Upper lobe of left lung (tissue), 6 donors: Measurements from ENCODE around the gene CEP192. TPM values are rescaled to one million over a fixed set of nuclear protein-coding genes. Genes with fewer than 3 reads are reported as not detected.
A peak's percentile ranks its signal among the peaks of the same experiment; 100 is the strongest.
"Not testable (repeated sequence)": the region's sequence is repeated elsewhere in the genome, so short reads cannot be mapped to it uniquely, and the experiment has no call there.

Source experiments
- ATAC-seq, 2 donors: fragments of 200-7000 bp; cut with Tn5 transposase; one replicate each; pipeline ENCODE4 v1.9.1; 2022; ENCODE audit warnings: mild to moderate bottlenecking in 2 of 2, moderate library complexity in 2 of 2; ENCODE audit not compliant: low FRiP score in 2 of 2
- DNase-seq, 2 donors: peaks; one replicate each; pipeline ENCODE4 v3.0.0-alpha.2; 2019 to 2020
- H3K27ac ChIP-seq, 4 donors: fragments of 200-600 bp; sonication (generic); one replicate each; pipeline ENCODE4 v1.5.1; 2016 to 2019
- H3K27me3 ChIP-seq, 4 donors: fragments of 200-600 bp; sonication (generic); one replicate each; pipeline ENCODE4 v1.5.1; 2017 to 2019
- H3K36me3 ChIP-seq, 4 donors: fragments of 200-600 bp; sonication (generic); one replicate each; pipeline ENCODE4 v1.5.1; 2016 to 2019
- H3K4me1 ChIP-seq, 4 donors: fragments of 200-600 bp; sonication (generic); one replicate each; pipeline ENCODE4 v1.5.1; 2018 to 2019
- H3K4me3 ChIP-seq, 4 donors: fragments of 200-600 bp; sonication (generic); one replicate each; pipeline ENCODE4 v1.5.1; 2017 to 2019; ENCODE audit warnings: mild to moderate bottlenecking in 2 of 4, moderate library complexity in 1 of 4
- H3K9me3 ChIP-seq, 4 donors: fragments of 200-600 bp; sonication (generic); one replicate each; pipeline ENCODE4 v1.5.1; 2018 to 2019
- CTCF ChIP-seq, 6 experiments: fragments of 450-650 bp in 4 of 6; fragments of 200-600 bp in 2 of 6; sonication (generic) in 2 of 6; IDR thresholded peaks; one replicate each; pipeline ENCODE4 v1.5.1; 2016 to 2019; ENCODE audit warnings: antibody characterized with exemption in 6 of 6
- EP300 ChIP-seq, 4 donors: sonication (generic); formaldehyde crosslinking; IDR thresholded peaks; one replicate each; pipeline ENCODE4 v1.5.1; 2017; ENCODE audit warnings: antibody characterized with exemption in 4 of 4, control low read depth in 2 of 4
- POLR2A ChIP-seq, 4 donors: fragments of 450-650 bp; IDR thresholded peaks; one replicate each; pipeline ENCODE4 v1.5.1; 2016 to 2017; ENCODE audit warnings: antibody characterized with exemption in 4 of 4, mild to moderate bottlenecking in 2 of 4
- POLR2AphosphoS5 ChIP-seq, 2 donors: sonication (generic); formaldehyde crosslinking; IDR thresholded peaks; one replicate each; pipeline ENCODE4 v1.5.1; 2017; ENCODE audit warnings: antibody characterized with exemption in 2 of 2
- WGBS, 2 donors: methylation state at CpG; one replicate each; pipeline ENCODE4 v1.1.5; 2017 to 2018; 5-methylcytosine and 5-hydroxymethylcytosine counted together
- total RNA-seq, 6 donors: library from RNA; depleted of rRNA in 4 of 6; stranded (reverse); fragments of >200 nt in 4 of 6; gene quantifications; one replicate each; pipeline versions ENCODE4 v1.1.0 to v1.2.1, GENCODE V29; 2016 to 2021
- donor health status: DM: no; HTN: no; CAD: no; lungs with moderate emphysema.
- donor health status: DM: no; HTN: yes; CAD: no; lungs with severe emphysema.

CEP192 gene
- total RNA-seq, 6 donors from 2014 or later: 14.3 to 41.3 (median 22.5) TPM

- no peak for TF ChIP-seq POLR2A (IDR thresholded peaks at IDR 0.05)
- no peak for TF ChIP-seq POLR2AphosphoS5 (IDR thresholded peaks at IDR 0.05)
- no peak for TF ChIP-seq CTCF (IDR thresholded peaks at IDR 0.05)
- no peak for TF ChIP-seq EP300 (IDR thresholded peaks at IDR 0.05)
- Histone ChIP-seq H3K4me1 (peaks cover 0 to 6% (median 0%) of the 10 kb centered on the region in 4 donors), H3K4me3 (no peak overlapping the region), H3K27ac (no peak overlapping the region), H3K36me3 (peaks cover 8 to 60% (median 27%) of the 10 kb centered on the region in 4 donors), H3K9me3 (no peaks in the 10 kb centered on the region), H3K27me3 (no peaks in the 10 kb centered on the region)
- 77 to 84% methylated on average over 7 to 12 of the region's 12 CpGs for WGBS, 2 donors
- peak; percentile 14 to 68 for ATAC-seq
- no peak for DNase-seq
Observed at GRCh38 chr18:12976305-12976704, 14.9 kb upstream of the CEP192 start.

GRCh38 chr18:12980065-12980464 is 11.1 kb upstream of the CEP192 start:
- H3K4me3 ChIP-seq, H3K27me3 ChIP-seq, DNase-seq, ATAC-seq, H3K9me3 ChIP-seq, H3K27ac ChIP-seq, H3K4me1 ChIP-seq: not testable (repeated sequence)
- H3K36me3 ChIP-seq: peaks cover 6 to 51% (median 16%) of the 10 kb centered on the region in 4 donors
- no CpG with 5 or more reads among the region's 34 CpGs for WGBS, 2 donors

- ATAC-seq: no peak
- Histone ChIP-seq H3K36me3 (peaks cover 0 to 9% (median 0%) of the 10 kb centered on the region in 4 donors), H3K4me1 (peaks cover 13 to 19% (median 17%) of the 10 kb centered on the region in 4 donors), H3K9me3 (no peaks in the 10 kb centered on the region), H3K27me3 (no peaks in the 10 kb centered on the region), H3K4me3 (no peak overlapping the region), H3K27ac (no peak overlapping the region)
- DNase-seq: no peak
- no peak for TF ChIP-seq CTCF (IDR thresholded peaks at IDR 0.05)
- no peak for TF ChIP-seq POLR2AphosphoS5 (IDR thresholded peaks at IDR 0.05)
- no peak for TF ChIP-seq EP300 (IDR thresholded peaks at IDR 0.05)
- TF ChIP-seq POLR2A (IDR thresholded peaks at IDR 0.05): no peak
- WGBS, 2 donors: 85 to 95% methylated on average over 8 of the region's 8 CpGs
Observed at GRCh38 chr18:12989397-12990122, 1.6 kb upstream of the CEP192 start.

GRCh38 chr18:12990123-12990475 is 1.1 kb upstream of the CEP192 start:
- ATAC-seq: no peak
- Histone ChIP-seq H3K4me3 (peak overlapping the region in 2 of 4 donors; percentile 93 to 95), H3K27me3 (no peaks in the 10 kb centered on the region), H3K36me3 (peaks cover 0 to 4% (median 0%) of the 10 kb centered on the region in 4 donors), H3K9me3 (no peaks in the 10 kb centered on the region), H3K27ac (peak overlapping the region in 1 of 4 donors; percentile 93), H3K4me1 (peaks cover 13 to 19% (median 17%) of the 10 kb centered on the region in 4 donors)
- TF ChIP-seq CTCF (IDR thresholded peaks at IDR 0.05): no peak
- no peak for TF ChIP-seq POLR2AphosphoS5 (IDR thresholded peaks at IDR 0.05)
- no peak for TF ChIP-seq POLR2A (IDR thresholded peaks at IDR 0.05)
- no peak for TF ChIP-seq EP300 (IDR thresholded peaks at IDR 0.05)
- 41 to 43% methylated on average over 2 of the region's 2 CpGs for WGBS, 2 donors
- DNase-seq: no peak

GRCh38 chr18:12990641-12990966 is 558 bp upstream of the CEP192 start:
- no peak for DNase-seq
- Histone ChIP-seq H3K27ac (peak overlapping the region in 3 of 4 donors; percentile 92 to 94 (median 93)), H3K4me1 (peaks cover 13 to 19% (median 17%) of the 10 kb centered on the region in 4 donors), H3K27me3 (no peaks in the 10 kb centered on the region), H3K36me3 (no peaks in the 10 kb centered on the region), H3K9me3 (no peaks in the 10 kb centered on the region), H3K4me3 (peak overlapping the region; percentile 58 to 95 (median 86))
- no peak for ATAC-seq
- WGBS, 2 donors: 2 to 3% methylated on average over 11 of the region's 11 CpGs
- TF ChIP-seq POLR2AphosphoS5 (IDR thresholded peaks at IDR 0.05): no peak
- no peak for TF ChIP-seq POLR2A (IDR thresholded peaks at IDR 0.05)
- TF ChIP-seq CTCF (IDR thresholded peaks at IDR 0.05): no peak
- TF ChIP-seq EP300 (IDR thresholded peaks at IDR 0.05): no peak
